GM10266 (cell line): ENCODE results near the gene KICS2.

Experiments used
- DNase-seq: peaks from one replicate; pipeline ENCODE4 v3.0.0; 2012; ENCODE audit errors: extremely low spot score
- CTCF ChIP-seq: IDR thresholded peaks from 2 replicates; pipeline ENCODE4 v1.5.1; 2012; ENCODE audit warnings: mild to moderate bottlenecking, low read depth; ENCODE audit not compliant: control insufficient read depth, insufficient read depth; ENCODE audit errors: missing control alignments

Gene KICS2

DNA sequence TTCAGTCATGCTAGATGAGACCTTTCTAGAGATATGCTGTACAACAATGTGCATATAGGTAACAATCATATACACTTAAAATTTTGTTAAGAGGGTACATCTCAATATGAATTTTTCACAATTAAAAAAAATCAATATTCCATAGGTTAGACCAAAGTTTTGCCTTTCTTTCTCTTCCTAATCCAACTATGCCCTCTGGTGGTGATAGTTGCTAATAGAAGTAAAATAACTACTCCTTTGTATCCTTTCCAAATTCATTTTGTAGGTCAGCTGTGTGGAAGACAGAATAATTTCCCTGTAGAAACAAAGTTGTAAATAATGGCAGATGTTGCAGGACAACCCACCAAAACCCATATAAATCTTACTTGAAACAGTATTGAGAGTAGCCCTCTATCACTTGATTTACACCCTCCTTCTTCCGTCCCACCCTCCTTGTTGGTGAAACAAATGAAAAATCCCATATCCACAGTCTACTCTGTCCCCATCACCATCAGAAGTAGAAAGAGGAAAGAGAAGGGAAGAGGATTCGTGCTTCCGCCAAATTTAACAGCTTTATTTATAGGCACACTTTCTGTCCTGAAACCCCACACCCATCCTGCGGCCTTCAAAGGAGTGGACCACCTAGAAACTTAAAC lies 34.2 kb upstream of the KICS2 start:
- no peak for DNase-seq
- peak; percentile 61 for TF ChIP-seq CTCF

DNA sequence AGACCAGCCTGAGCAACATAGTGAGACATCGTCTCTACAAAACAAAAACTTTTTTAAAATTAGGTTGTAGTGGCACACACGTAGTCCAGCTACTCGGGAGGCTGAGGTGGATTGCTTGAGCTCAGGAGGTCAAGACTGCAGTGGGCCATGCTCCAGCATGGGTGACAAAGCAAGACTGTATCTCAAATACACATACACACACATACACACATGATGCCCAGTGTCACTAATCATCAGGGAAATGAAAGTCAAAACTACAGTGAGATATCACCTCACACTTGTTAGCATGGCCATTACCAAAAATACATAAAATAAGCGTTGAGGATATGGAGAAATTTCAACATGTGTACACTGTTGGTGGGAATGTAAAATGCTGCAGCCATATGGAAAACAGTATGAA lies 33.2 kb upstream of the KICS2 start:
- DNase-seq = no peak
- no peak for TF ChIP-seq CTCF

GRCh38 chr12:64253356-64253755 lies 31.3 kb upstream of the KICS2 start:
- no peak for TF ChIP-seq CTCF

DNA sequence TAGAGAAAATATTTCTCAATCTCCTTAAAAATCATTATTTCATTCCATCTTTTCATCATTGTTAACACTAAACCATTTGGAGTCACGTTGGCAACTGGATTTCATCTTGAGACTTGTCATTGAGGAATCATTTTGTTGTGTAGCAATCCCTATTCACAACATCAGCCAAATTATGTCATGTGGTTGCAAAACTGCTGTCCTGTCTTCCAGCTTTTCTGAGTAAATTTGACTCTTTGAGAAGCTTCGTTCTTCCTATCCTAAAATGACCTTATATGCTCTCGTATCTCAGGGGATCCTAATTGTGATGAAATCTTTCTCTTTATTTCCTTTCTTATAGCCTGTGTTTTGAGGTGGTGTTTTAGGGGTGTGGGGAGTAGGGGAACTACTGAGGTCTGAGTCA lies 30.6 kb upstream of the KICS2 start:
- TF ChIP-seq CTCF = no peak
- DNase-seq = no peak

More at GRCh38 chr12:64253356-64253755, 31.3 kb upstream of the KICS2 start:
- no peak for DNase-seq

DNA sequence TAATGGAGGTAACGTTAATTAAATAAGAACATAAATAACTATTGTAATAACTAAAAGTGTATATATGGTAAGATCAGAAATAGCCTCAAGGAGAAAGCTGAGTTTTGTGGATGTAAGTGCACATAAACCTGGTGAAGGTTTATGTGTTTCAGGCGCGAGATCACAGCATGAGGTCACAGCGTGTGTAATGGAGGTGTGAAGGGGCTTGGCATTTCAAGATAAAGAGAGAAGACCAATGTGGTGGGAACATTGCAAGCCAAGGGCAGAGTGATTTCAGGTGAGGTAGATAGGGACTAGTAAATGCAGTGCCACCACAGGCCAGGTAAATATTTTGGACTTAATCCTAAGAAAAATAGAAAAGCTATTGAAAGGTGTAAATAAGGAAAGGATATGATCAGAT lies 21.7 kb upstream of the KICS2 start:
- no peak for TF ChIP-seq CTCF

GRCh38 chr12:64240781-64241180 lies 18.7 kb upstream of the KICS2 start:
- TF ChIP-seq CTCF = no peak
- no peak for DNase-seq

More for the DNA sequence above, 21.7 kb upstream of the KICS2 start:
- no peak for DNase-seq

DNA sequence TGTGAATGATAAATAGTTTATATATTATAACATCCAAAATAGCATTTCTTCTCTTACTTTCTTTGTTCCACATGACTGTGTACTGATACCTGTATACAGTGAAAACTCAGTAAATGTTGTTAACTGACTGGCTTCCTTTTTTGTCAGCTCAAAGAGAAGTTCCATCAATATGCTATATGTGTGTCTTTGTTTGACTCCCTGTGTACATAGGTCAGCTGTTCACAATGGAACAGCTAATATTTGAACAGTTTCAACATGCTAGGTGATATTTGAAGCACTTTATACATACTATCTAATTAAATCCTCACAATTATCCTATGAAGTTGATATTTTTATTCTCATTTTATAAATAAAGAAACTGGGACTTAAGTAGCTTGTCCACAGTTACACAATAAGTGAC lies 15.3 kb upstream of the KICS2 start:
- no peak for TF ChIP-seq CTCF
- no peak for DNase-seq
